Mesenchymal stem cell (in vitro differentiated cells and primary cell): ENCODE data around the gene RAB3GAP1.

Experiments
- DNase-seq: peaks from one replicate; pipeline ENCODE4 v3.0.0-alpha.2; 2013
- H2AFZ ChIP-seq: one replicate; pipeline ENCODE4 v1.6.1; 2013; ENCODE audit warnings: low read depth, mild to moderate bottlenecking, control low read depth, inconsistent platforms, low read length, moderate library complexity
- H2AK5ac ChIP-seq: 2 replicates; pipeline ENCODE4 v1.6.1; 2013; ENCODE audit warnings: low read length, moderate library complexity, mild to moderate bottlenecking, inconsistent platforms; ENCODE audit not compliant: severe bottlenecking
- H2BK120ac ChIP-seq: one replicate; pipeline ENCODE4 v1.6.1; 2013; ENCODE audit warnings: low read depth, mild to moderate bottlenecking, inconsistent platforms, low read length, moderate library complexity
- H2BK12ac ChIP-seq, 2 experiments: one replicate each; pipeline ENCODE4 v1.6.1; 2013; ENCODE audit warnings: inconsistent platforms in 2 of 2, low read length in 2 of 2, mild to moderate bottlenecking in 2 of 2, moderate library complexity in 2 of 2, control low read depth in 1 of 2
- H2BK15ac ChIP-seq: one replicate; pipeline ENCODE4 v1.6.1; 2013; ENCODE audit warnings: mild to moderate bottlenecking, low read depth, inconsistent platforms; ENCODE audit not compliant: poor library complexity, severe bottlenecking
- H2BK5ac ChIP-seq: 2 replicates; pipeline ENCODE4 v1.6.1; 2013; ENCODE audit warnings: low read depth, mild to moderate bottlenecking, low read length, control low read depth, inconsistent platforms; ENCODE audit not compliant: poor library complexity, severe bottlenecking
- H3K14ac ChIP-seq, 2 experiments: one replicate each; pipeline ENCODE4 v1.6.1; 2013; ENCODE audit warnings: inconsistent platforms in 2 of 2, low read length in 2 of 2, control low read depth in 1 of 2, mild to moderate bottlenecking in 1 of 2, moderate library complexity in 1 of 2
- H3K18ac ChIP-seq, 2 experiments: one replicate each; pipeline ENCODE4 v1.6.1; 2013; ENCODE audit warnings: inconsistent platforms in 2 of 2, low read length in 2 of 2, control low read depth in 1 of 2, low read depth in 1 of 2, mild to moderate bottlenecking in 1 of 2
- H3K23ac ChIP-seq, 2 experiments: one replicate each; pipeline ENCODE4 v1.6.1; 2013; ENCODE audit warnings: inconsistent platforms in 2 of 2, low read length in 2 of 2, mild to moderate bottlenecking in 2 of 2, moderate library complexity in 2 of 2, control low read depth in 1 of 2
- H3K27ac ChIP-seq: 2 replicates; pipeline ENCODE4 v1.5.1; 2013; ENCODE audit warnings: mild to moderate bottlenecking, moderate library complexity, low read length, control low read depth, inconsistent platforms; ENCODE audit not compliant: poor library complexity, severe bottlenecking
- H3K27me3 ChIP-seq, 2 experiments: 2 replicates each; pipeline versions ENCODE4 v1.6.1 to v1.7.0; 2013; ENCODE audit warnings: low read length in 2 of 2, mild to moderate bottlenecking in 2 of 2, moderate library complexity in 2 of 2, control low read depth in 1 of 2, inconsistent platforms in 1 of 2; ENCODE audit not compliant: control insufficient read depth in 1 of 2, insufficient read depth in 1 of 2
- H3K36me3 ChIP-seq, 2 experiments: 2 replicates each; pipeline versions ENCODE4 v1.6.1 to v1.7.0; 2013; ENCODE audit warnings: low read length in 2 of 2, control low read depth in 1 of 2, inconsistent platforms in 1 of 2, low read depth in 1 of 2, mild to moderate bottlenecking in 1 of 2; ENCODE audit not compliant: insufficient read depth in 2 of 2, control insufficient read depth in 1 of 2
- H3K4ac ChIP-seq, 2 experiments: one replicate each; pipeline ENCODE4 v1.6.1; 2013; ENCODE audit warnings: inconsistent platforms in 2 of 2, low read length in 2 of 2, mild to moderate bottlenecking in 2 of 2, moderate library complexity in 2 of 2, control low read depth in 1 of 2, low read depth in 1 of 2
- H3K4me1 ChIP-seq: 2 replicates; pipeline ENCODE4 v1.6.1; 2013; ENCODE audit warnings: low read depth, low read length, control low read depth; ENCODE audit not compliant: control insufficient read depth, insufficient read depth
- H3K4me2 ChIP-seq: 2 replicates; pipeline ENCODE4 v1.6.1; 2013; ENCODE audit warnings: low read length, mild to moderate bottlenecking, inconsistent platforms; ENCODE audit not compliant: poor library complexity, severe bottlenecking
- H3K4me3 ChIP-seq, 2 experiments: 2 replicates each; pipeline versions ENCODE4 v1.5.1 to v1.7.0; 2013; ENCODE audit warnings: low read length in 2 of 2, mild to moderate bottlenecking in 2 of 2, control low read depth in 1 of 2, low read depth in 1 of 2; ENCODE audit not compliant: insufficient read depth in 1 of 2
- H3K79me1 ChIP-seq: replicated peaks from 2 replicates; pipeline ENCODE4 v1.6.1; 2013; ENCODE audit warnings: mild to moderate bottlenecking, control low read depth, low read length, inconsistent platforms; ENCODE audit not compliant: poor library complexity, severe bottlenecking
- H3K9ac ChIP-seq: 2 replicates; pipeline ENCODE4 v1.7.0; 2013; ENCODE audit warnings: mild to moderate bottlenecking, low read length, moderate library complexity
- H3K9me3 ChIP-seq: 2 replicates; pipeline ENCODE4 v1.7.0; 2013; ENCODE audit warnings: mild to moderate bottlenecking, low read length; ENCODE audit not compliant: control insufficient read depth
- H4K8ac ChIP-seq: one replicate; pipeline ENCODE4 v1.6.1; 2013; ENCODE audit warnings: inconsistent platforms, mild to moderate bottlenecking, low read length, moderate library complexity
- H4K91ac ChIP-seq: one replicate; pipeline ENCODE4 v1.6.1; 2013; ENCODE audit warnings: mild to moderate bottlenecking, low read length, inconsistent platforms
- WGBS: methylation state at CpG from one replicate; pipeline ENCODE4 v1.1.7; 2013; ENCODE audit warnings: mixed read lengths; 5-methylcytosine and 5-hydroxymethylcytosine counted together

The RAB3GAP1 gene

DNA sequence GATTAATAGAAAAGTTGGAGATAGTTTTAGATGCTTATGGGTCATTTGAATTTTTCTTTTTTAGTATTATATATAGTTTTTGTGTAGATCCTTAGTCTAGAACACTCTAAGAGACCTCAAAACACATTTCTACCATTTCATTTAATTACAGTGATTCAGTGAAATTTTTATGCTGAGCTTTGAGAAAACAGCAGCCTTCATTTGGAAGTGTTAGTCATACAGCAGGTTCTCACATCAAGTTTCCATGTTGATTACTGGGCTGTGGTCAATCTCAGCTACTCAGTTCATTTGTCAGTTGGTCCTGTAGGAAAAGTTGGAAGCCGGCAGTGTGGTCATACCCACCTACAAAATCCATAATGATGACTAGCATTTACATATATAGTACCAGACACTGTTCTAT lies 42.8 kb upstream of the RAB3GAP1 start:
- no peaks in the 10 kb centered on the region for H3K9me3 ChIP-seq
- no peak for DNase-seq
- no peak overlapping the region for H4K91ac ChIP-seq
- H3K4me2 ChIP-seq: no peak overlapping the region
- no peak overlapping the region for H3K4ac ChIP-seq
- H3K36me3 ChIP-seq: no peaks in the 10 kb centered on the region
- no peak overlapping the region for H3K18ac ChIP-seq
- 100% methylated on average over 1 of the region's 1 CpG for WGBS
- no peak overlapping the region for H2BK120ac ChIP-seq
- no peaks in the 10 kb centered on the region for H3K79me1 ChIP-seq
- H3K23ac ChIP-seq: no peak overlapping the region
- no peak overlapping the region for H2BK12ac ChIP-seq
- H3K27me3 ChIP-seq: peaks cover 5 to 26% of the 10 kb centered on the region in 2 experiments
- H4K8ac ChIP-seq: no peak overlapping the region
- H2AFZ ChIP-seq: no peak overlapping the region
- H3K4me3 ChIP-seq: no peak overlapping the region
- no peak overlapping the region for H2BK15ac ChIP-seq
- no peak overlapping the region for H3K27ac ChIP-seq
- H2BK5ac ChIP-seq: no peak overlapping the region
- H3K9ac ChIP-seq: no peak overlapping the region
- H3K4me1 ChIP-seq: no peaks in the 10 kb centered on the region
- H2AK5ac ChIP-seq: no peak overlapping the region
- no peak overlapping the region for H3K14ac ChIP-seq

DNA sequence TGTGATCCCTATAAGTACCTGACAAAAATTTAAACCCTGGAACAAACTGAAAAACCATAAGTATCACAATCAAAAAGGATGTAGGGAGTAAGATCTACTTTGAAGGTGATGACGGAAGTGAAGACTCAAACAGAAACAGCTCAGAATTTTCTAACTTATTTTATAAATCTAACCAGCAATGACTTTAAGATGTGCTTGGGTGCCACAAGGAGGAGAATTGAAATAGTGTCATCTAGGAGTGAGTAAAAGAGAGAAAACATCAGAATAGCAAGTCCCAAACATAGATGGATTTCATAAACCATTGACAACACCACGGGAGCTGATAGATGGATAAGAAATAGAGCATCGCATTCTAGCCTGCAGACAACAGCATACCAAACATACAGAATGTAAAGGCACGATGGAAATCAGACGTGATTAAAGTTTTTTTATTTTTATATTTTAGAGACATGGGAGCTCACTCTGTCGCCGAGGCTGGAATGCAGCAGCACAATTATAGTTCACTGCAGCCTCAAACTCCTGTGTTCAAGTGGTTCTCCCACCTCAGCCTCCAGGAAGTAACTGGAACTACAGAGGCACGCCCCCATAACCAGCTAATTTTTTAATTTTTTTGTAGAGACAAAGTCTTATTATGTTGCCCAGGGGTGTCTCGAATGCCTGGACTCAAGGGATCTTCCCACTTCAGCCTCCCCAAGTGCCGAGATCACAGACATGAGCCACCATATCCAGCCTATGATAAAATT lies 41.7 kb upstream of the RAB3GAP1 start:
- no peak overlapping the region for H2BK12ac ChIP-seq
- H3K9me3 ChIP-seq: no peaks in the 10 kb centered on the region
- no peak for DNase-seq
- no peaks in the 10 kb centered on the region for H3K4me1 ChIP-seq
- H4K91ac ChIP-seq: no peak overlapping the region
- WGBS: 96% methylated on average over 7 of the region's 10 CpGs
- no peak overlapping the region for H4K8ac ChIP-seq
- H2AK5ac ChIP-seq: no peak overlapping the region
- H3K9ac ChIP-seq: no peak overlapping the region
- H2AFZ ChIP-seq: no peak overlapping the region
- no peak overlapping the region for H3K27ac ChIP-seq
- H3K4me3 ChIP-seq: no peak overlapping the region
- peaks cover 2 to 16% of the 10 kb centered on the region in 2 experiments for H3K27me3 ChIP-seq
- no peak overlapping the region for H2BK15ac ChIP-seq
- no peaks in the 10 kb centered on the region for H3K79me1 ChIP-seq
- H3K18ac ChIP-seq: no peak overlapping the region
- no peaks in the 10 kb centered on the region for H3K36me3 ChIP-seq
- H3K23ac ChIP-seq: no peak overlapping the region
- H3K4me2 ChIP-seq: no peak overlapping the region
- no peak overlapping the region for H2BK120ac ChIP-seq
- no peak overlapping the region for H3K14ac ChIP-seq
- no peak overlapping the region for H3K4ac ChIP-seq
- H2BK5ac ChIP-seq: no peak overlapping the region

DNA sequence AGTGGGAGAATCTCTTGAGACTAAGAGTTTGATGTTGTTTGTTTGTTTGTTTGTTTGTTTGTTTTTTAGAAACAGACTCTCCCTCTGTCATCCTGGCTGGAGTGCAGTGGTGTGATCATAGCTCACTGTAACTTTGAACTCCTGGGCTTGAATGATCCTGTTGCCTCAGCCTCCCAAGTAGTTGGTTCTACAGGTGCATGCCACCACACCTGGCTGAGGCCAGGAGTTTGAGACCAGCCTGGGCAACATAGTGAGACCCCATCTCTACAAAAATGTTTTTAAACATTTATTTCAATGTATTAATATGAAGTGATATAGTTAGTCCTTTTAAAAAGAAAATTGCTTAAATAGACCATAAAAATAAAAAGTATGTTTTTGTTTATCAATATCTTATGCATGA lies 40.5 kb upstream of the RAB3GAP1 start:
- Histone ChIP-seq H3K4me1 (no peaks in the 10 kb centered on the region), H2BK120ac (no peak overlapping the region), H3K36me3 (no peaks in the 10 kb centered on the region), H3K9me3 (no peaks in the 10 kb centered on the region), H3K23ac (no peak overlapping the region), H3K18ac (no peak overlapping the region), H3K27me3 (peaks cover 0 to 5% of the 10 kb centered on the region in 2 experiments), H2BK5ac (no peak overlapping the region), H2BK12ac (no peak overlapping the region), H3K4me3 (no peak overlapping the region), H4K91ac (no peak overlapping the region), H3K27ac (no peak overlapping the region), H3K4ac (no peak overlapping the region), H2BK15ac (no peak overlapping the region), H3K9ac (no peak overlapping the region), H3K4me2 (no peak overlapping the region), H2AFZ (no peak overlapping the region), H4K8ac (no peak overlapping the region), H2AK5ac (no peak overlapping the region), H3K79me1 (no peaks in the 10 kb centered on the region), H3K14ac (no peak overlapping the region)
- DNase-seq: no peak

DNA sequence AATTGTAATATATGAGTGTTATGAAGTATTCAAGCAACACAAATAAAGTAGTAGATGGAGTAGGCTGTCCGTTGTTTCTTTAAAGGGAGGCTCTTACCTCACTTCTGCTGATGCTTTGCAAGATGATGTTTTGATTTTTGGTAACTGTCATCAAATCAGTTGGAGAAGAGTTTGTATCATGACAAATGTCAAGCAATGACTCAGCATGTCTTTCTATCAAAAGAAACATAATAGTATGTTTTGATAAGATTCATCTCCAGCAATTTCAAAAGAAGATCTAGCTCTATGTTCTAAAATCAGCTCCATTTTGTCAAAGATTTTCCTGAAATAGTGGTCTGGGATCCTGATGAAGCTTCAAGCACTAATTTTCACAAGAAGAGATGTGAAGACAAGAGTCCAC lies 30.5 kb upstream of the RAB3GAP1 start:
- 91% methylated on average over 1 of the region's 1 CpG for WGBS

More for the DNA sequence above, 30.5 kb upstream of the RAB3GAP1 start:
- no peak overlapping the region for H3K23ac ChIP-seq
- no peaks in the 10 kb centered on the region for H3K79me1 ChIP-seq
- no peak overlapping the region for H3K4me3 ChIP-seq
- no peaks in the 10 kb centered on the region for H3K4me1 ChIP-seq
- no peak overlapping the region for H4K91ac ChIP-seq
- H3K4ac ChIP-seq: no peak overlapping the region
- no peak overlapping the region for H2BK15ac ChIP-seq
- no peak overlapping the region for H2BK5ac ChIP-seq
- H3K9ac ChIP-seq: no peak overlapping the region
- H2BK120ac ChIP-seq: no peak overlapping the region
- H4K8ac ChIP-seq: no peak overlapping the region
- H3K27ac ChIP-seq: no peak overlapping the region
- DNase-seq: no peak
- no peak overlapping the region for H2BK12ac ChIP-seq
- H2AFZ ChIP-seq: no peak overlapping the region
- H3K27me3 ChIP-seq: peaks cover 0 to 3% of the 10 kb centered on the region in 2 experiments
- no peak overlapping the region for H3K18ac ChIP-seq
- no peak overlapping the region for H3K14ac ChIP-seq
- no peaks in the 10 kb centered on the region for H3K36me3 ChIP-seq
- no peak overlapping the region for H2AK5ac ChIP-seq
- no peak overlapping the region for H3K4me2 ChIP-seq
- no peaks in the 10 kb centered on the region for H3K9me3 ChIP-seq
